DMS 273 (cell line): ENCODE results near the gene SLC39A3.

Source experiments
- DNase-seq: peaks from one replicate; lab custom pipeline; 2025; ENCODE audit not compliant: unreplicated experiment; lab: John Stamatoyannopoulos, UW

SLC39A3 gene, protein sequence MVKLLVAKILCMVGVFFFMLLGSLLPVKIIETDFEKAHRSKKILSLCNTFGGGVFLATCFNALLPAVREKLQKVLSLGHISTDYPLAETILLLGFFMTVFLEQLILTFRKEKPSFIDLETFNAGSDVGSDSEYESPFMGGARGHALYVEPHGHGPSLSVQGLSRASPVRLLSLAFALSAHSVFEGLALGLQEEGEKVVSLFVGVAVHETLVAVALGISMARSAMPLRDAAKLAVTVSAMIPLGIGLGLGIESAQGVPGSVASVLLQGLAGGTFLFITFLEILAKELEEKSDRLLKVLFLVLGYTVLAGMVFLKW

GRCh38 chr19:2739602-2740313, at the start of gene SLC39A3:
Gene SLC39A3, minus strand, starts transcription at chr19:2740017. Its CDS starts 2,760 bp downstream, at chr19:2737257.
- peak; percentile 99 for DNase-seq

DNA sequence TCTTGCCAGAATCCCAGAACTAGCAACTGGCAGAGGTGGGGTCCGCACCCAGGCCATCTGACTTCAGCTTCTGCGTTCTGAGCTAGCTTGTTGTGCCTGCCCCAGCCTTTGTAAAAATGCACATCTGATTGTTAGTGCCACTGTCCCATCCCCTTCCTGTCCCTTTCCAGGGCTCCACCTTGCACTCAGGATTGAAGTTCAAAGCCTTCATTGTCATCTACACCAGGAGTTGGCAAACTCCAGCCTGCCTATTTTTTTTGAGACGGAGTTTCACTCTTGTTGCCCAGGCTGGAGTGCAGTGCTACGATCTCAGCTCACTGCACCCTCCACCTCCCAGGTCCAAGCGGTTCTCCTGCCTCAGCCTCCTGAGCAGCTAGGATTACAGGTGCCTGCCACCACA, 48.4 kb upstream of the SLC39A3 start:
- DNase-seq: no peak

GRCh38 chr19:2787115-2787514, 47.3 kb upstream of the SLC39A3 start:
- no peak for DNase-seq

GRCh38 chr19:2785244-2785997, 45.6 kb upstream of the SLC39A3 start, which contains the start of gene THOP1:
Gene THOP1, plus strand, starts transcription at chr19:2785503. Its CDS starts 160 bp downstream, at chr19:2785663.
- peak; percentile 100 for DNase-seq

- peak; percentile 43 for DNase-seq
Observed at GRCh38 chr19:2783781-2784145, 43.9 kb upstream of the SLC39A3 start.

- peak; percentile 99 for DNase-seq
Observed at GRCh38 chr19:2782936-2783780, 43.3 kb upstream of the SLC39A3 start, which contains the start of gene SGTA. Gene SGTA, minus strand, starts transcription at chr19:2783273. Its CDS starts 14,205 bp downstream, at chr19:2769068.

DNA sequence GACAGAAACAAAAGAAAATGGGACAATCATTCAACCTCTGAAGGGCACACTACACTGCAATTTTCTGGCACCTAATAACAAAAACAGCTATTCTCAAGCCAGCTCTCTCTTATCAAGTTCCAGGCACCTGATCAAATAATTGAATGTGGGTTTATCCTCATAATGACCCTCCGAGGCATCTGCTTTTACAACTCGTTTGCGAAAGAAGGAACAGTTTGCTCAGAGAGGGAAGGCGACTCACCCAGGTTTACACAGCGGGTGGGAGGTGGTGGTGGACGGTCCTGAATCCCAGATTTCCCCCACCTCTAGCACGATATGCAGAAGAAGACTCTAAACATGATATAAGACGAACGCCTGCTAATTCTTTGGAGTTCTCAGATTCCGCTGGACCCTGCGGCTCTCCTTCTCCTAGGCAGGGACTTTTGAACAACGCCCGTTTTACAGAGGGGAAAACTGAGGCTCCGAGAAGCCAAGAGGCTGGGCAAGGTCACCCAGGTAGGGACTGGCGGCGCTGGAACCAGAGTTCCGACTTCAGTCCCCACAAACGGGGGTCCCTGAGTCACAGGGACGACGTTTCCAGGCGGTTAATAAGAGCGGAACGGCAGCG, 42.6 kb upstream of the SLC39A3 start:
- DNase-seq: no peak

GRCh38 chr19:2780284-2780683, 40.5 kb upstream of the SLC39A3 start:
- no peak for DNase-seq

DNA sequence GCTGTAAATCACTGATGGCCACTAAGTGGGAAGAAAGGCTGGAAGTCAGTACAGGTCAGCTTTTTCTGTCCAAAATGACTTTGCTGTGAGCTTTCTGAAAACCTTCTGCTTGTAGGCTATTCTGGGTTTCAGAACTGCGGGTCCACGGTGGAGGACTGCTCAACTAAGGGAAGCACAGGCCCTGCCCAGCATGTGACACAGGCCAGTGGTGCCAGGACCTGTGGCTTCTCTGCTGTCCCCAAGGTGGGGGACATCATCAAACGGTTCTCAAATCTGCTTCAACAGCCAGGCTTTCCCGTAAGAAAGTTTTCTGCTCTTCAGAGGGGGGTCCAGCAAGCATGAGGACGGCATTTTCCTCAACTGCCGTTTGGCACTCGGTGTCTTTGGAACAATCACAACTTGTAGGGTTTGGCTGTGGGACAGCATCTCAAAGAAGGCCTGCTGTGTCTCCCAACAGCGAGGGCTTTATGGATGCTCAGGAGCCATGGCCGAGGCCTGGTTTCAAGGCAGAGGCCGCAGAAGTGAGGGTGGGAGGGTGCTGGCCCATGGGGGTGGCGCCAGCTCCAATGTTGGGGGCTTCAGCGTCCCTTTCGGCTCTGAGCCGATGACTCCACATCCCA, 39.4 kb upstream of the SLC39A3 start:
- no peak for DNase-seq

- DNase-seq: no peak
Observed at GRCh38 chr19:2777952-2778683, 38.3 kb upstream of the SLC39A3 start.

GRCh38 chr19:2775556-2776430, 36.0 kb upstream of the SLC39A3 start:
- DNase-seq: no peak

GRCh38 chr19:2774953-2775555, 35.2 kb upstream of the SLC39A3 start:
- no peak for DNase-seq

DNA sequence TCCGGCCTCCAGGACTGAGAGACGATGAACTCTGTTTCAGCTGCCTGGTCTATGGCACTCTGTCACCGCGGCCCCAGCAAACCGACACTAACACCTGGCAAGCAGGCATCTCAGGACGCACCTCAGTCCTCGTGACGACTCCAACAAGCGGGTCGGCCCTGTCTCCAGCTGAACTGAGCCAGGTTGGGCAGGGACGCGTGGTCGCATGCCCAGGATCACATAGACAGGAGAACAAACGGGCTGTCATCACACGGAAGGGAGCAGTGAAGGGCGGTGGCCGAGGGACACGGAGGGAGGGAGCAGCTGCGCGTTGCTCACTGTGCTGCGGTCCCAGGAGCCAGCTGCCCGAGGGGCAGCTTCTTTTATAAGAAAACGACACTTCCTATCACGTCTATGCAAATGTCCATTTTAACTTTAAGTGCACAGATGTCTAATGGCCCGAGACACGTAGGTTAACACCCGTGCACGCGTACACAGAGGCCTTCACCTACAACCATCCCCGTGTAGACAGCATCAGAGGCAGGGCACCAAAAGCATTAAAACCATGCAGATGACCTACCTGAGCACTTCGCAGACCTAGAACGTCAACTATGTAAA, 34.4 kb upstream of the SLC39A3 start:
- no peak for DNase-seq

DNA sequence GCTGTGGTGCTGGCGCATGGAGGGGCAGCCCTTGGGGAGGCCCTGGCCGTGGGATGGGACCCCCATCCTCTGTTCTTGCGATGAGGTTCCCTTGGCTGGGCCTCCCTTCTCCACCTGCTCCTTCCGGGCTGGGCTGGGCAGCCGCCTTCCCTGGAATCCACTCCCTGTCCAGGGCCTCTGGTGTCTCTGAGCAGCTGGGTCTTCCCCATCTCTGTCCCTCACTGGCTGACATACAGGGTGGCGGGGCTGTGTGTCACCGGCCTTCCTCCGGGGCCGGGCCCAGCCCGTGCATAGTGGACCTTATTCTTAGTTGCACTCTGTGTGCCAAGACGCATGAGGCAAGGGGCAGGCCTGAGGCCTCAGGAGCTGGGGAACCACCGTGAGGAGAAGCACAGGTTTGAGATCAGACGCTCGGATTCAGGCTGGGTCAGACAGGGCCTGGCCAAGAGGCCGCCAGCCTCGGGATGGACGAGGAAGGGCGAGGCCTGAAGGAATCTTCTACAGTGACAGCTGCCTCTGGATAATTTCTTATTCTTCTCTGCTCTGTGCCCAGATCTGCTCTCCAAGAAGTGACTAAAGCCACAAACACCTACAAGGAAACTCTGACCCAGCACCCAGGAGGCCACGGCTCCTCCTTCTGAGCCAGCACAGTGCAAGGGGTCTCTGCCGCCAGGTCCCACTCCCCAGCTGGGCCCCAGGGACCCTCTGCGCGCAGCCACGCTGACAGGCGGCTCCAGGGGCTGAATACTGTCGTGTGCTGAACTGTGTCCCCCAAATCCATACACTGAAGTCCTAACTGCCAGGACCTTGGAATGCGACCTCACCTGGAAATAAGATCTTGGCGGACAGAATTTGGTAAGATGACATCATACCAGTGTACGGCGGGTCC, 32.2 kb upstream of the SLC39A3 start:
- no peak for DNase-seq

GRCh38 chr19:2770055-2771013, 30.5 kb upstream of the SLC39A3 start:
- peak; percentile 64 for DNase-seq
